K562 (cell line): ENCODE results near the gene NCF2. TPM values are rescaled to one million over a fixed set of nuclear protein-coding genes. Genes with fewer than 3 reads are reported as not detected.

Experiments
- ATAC-seq: fragments of 200-7000 bp; cut with Tn5 transposase; 3 replicates; pipeline ENCODE4 v1.9.1; 2020; ENCODE audit warnings: moderate library complexity
- BruUV-seq: library from RNA; stranded (reverse); fragments of 400-500 nt; replicated peaks from 2 replicates; lab custom pipeline; 2021; lab: Mats Ljungman, UMichigan
- CTCF ChIA-PET: fragments of 300-600 bp; formaldehyde crosslinking; extraction: SDS; loops from one replicate; lab custom pipeline; 2021; ENCODE audit warnings: low intra/inter-chr PET ratio; lab: Yijun Ruan, JAX
- POLR2A ChIA-PET: fragments of 300-600, 350-650 bp; sonication (Branson Sonifier 250); formaldehyde crosslinking; extraction: SDS; loops from one replicate; lab custom pipeline; 2021; ENCODE audit warnings: antibody characterized with exemption, inconsistent platforms; lab: Yijun Ruan, JAX
- DNase-seq, 4 experiments: peaks; one replicate each; pipeline versions ENCODE4 v3.0.0 to v3.0.0-alpha.2; 2011 to 2018; ENCODE audit warnings: low spot score in 3 of 4, mixed read lengths in 3 of 4; ENCODE audit errors: extremely low read depth in 1 of 4
- FAIRE-seq: peaks from 2 replicates; lab custom pipeline; 2011; peaks lifted over from hg19 to GRCh38; lab: Jason Lieb, UNC
- H2AFZ ChIP-seq: 2 replicates; pipeline ENCODE4 v1.6.0; 2011; ENCODE audit warnings: low read depth, low read length, control low read depth, inconsistent platforms
- H3K27ac ChIP-seq: fragments of 200-600 bp; 3 replicates; pipeline ENCODE4 v1.8.0; 2011; ENCODE audit warnings: low read depth, mild to moderate bottlenecking, control low read depth, inconsistent platforms, low read length, moderate library complexity, mixed read lengths; ENCODE audit errors: extremely low read depth
- H3K27me3 ChIP-seq, 2 experiments: fragments of 300-600 bp in 1 of 2; 2 replicates in 1 of 2; 3 replicates in 1 of 2; pipeline versions ENCODE4 v1.6.0 to v1.8.0; 2011; ENCODE audit warnings: inconsistent platforms in 2 of 2, low read length in 2 of 2, mild to moderate bottlenecking in 1 of 2, mixed read lengths in 1 of 2, moderate library complexity in 1 of 2; ENCODE audit not compliant: control insufficient read depth in 2 of 2, insufficient read depth in 2 of 2
- H3K36me3 ChIP-seq: fragments of 300-600 bp; 3 replicates; pipeline ENCODE4 v1.8.0; 2011; ENCODE audit warnings: mild to moderate bottlenecking, low read length, inconsistent platforms; ENCODE audit not compliant: control insufficient read depth, insufficient read depth
- H3K4me1 ChIP-seq, 2 experiments: fragments of 200-600 bp in 1 of 2; replicated peaks in 1 of 2; 2 replicates in 1 of 2; 3 replicates in 1 of 2; pipeline versions ENCODE4 v1.5.1 to v1.8.0; 2011; ENCODE audit warnings: inconsistent platforms in 2 of 2, low read length in 2 of 2, mild to moderate bottlenecking in 1 of 2, mixed read lengths in 1 of 2, moderate library complexity in 1 of 2; ENCODE audit not compliant: control insufficient read depth in 2 of 2, insufficient read depth in 2 of 2
- H3K4me2 ChIP-seq: 2 replicates; pipeline ENCODE4 v1.6.1; 2011; ENCODE audit warnings: low read length, control low read depth, inconsistent platforms, mixed read lengths; ENCODE audit not compliant: insufficient read depth
- H3K4me3 ChIP-seq: fragments of 200-600 bp; sonication (generic), shearing (Covaris generic); 2 replicates; pipeline ENCODE4 v1.5.1; 2016; ENCODE audit warnings: control low read depth, inconsistent platforms
- H3K79me2 ChIP-seq: fragments of 200-600 bp; 3 replicates; pipeline ENCODE4 v1.8.0; 2011; ENCODE audit warnings: low read length, inconsistent platforms; ENCODE audit not compliant: control insufficient read depth, insufficient read depth
- H3K9ac ChIP-seq, 2 experiments: 2 replicates each; pipeline versions ENCODE4 v1.6.0 to v1.6.1; 2011; ENCODE audit warnings: low read depth in 2 of 2, low read length in 2 of 2, control low read depth in 1 of 2, inconsistent platforms in 1 of 2, mild to moderate bottlenecking in 1 of 2, mixed read lengths in 1 of 2; ENCODE audit not compliant: insufficient read depth in 1 of 2
- H3K9me1 ChIP-seq: one replicate; pipeline ENCODE4 v1.6.0; 2011; ENCODE audit warnings: inconsistent platforms, mild to moderate bottlenecking, low read length, moderate library complexity; ENCODE audit not compliant: control insufficient read depth, insufficient read depth
- H3K9me3 ChIP-seq: replicated peaks from 2 replicates; pipeline ENCODE4 v1.5.1; 2011; ENCODE audit warnings: low read depth, low read length, inconsistent platforms; ENCODE audit not compliant: control insufficient read depth, insufficient read depth
- H4K20me1 ChIP-seq: replicated peaks from 2 replicates; pipeline ENCODE4 v1.6.1; 2011; ENCODE audit warnings: low read length, inconsistent platforms, mixed read lengths; ENCODE audit not compliant: control insufficient read depth, insufficient read depth
- NFIC ChIP-seq: fragments of 450-650 bp; IDR thresholded peaks from 2 replicates; pipeline ENCODE4 v1.6.1; 2017; ENCODE audit warnings: mild to moderate bottlenecking, inconsistent platforms
- ZC3H8 ChIP-seq: fragments of 450-650 bp; IDR thresholded peaks from 2 replicates; pipeline ENCODE4 v1.6.1; 2017
- WGBS: fragments of 100-300 bp; shearing (Covaris generic); methylation state at CpG from one replicate; pipeline ENCODE4 v1.1.6; 2016; ENCODE audit warnings: low coverage, mixed read lengths; ENCODE audit not compliant: insufficient coverage; ENCODE audit errors: missing lambda C conversion rate; 5-methylcytosine and 5-hydroxymethylcytosine counted together
- in situ Hi-C: fragments of 300-500 bp; cut with MboI; formaldehyde crosslinking; loops from 4 replicates; pipeline ENCODE4 v1.15.0; 2018; ENCODE audit warnings: inconsistent platforms, mixed read lengths
- intact Hi-C: fragments of 100-400 bp; cut with micrococcal nuclease; formaldehyde crosslinking; loops from 2 replicates; pipeline ENCODE4 v1.14.2; 2022
- polyA plus RNA-seq, 8 experiments: library from polyadenylated mRNA; depleted of rRNA in 4 of 8; stranded (reverse) in 5 of 8; unstranded in 3 of 8; fragments of >200 nt; fragmentation: Nextera tagmentation in 2 of 8; fragmentation: Illumina TruSeq in 1 of 8; extraction: Ambion mirVana in 2 of 8; extraction: Trizol in 1 of 8; gene quantifications; 2 replicates each; pipeline versions ENCODE4 v1.2.1 to v1.2.3, GENCODE V29; 2011 to 2014; ENCODE audit warnings: inconsistent platforms in 1 of 8, missing spikeins in 1 of 8
- total RNA-seq, 7 experiments: library from RNA; depleted of rRNA in 6 of 7; stranded (reverse); fragments of >200 nt in 6 of 7; fragmentation: Illumina TruSeq in 2 of 7; extraction: Trizol in 2 of 7; gene quantifications; 2 replicates each; pipeline versions ENCODE4 v1.2.1 to v1.2.3, GENCODE V29; 2011 to 2021; ENCODE audit warnings: low replicate concordance in 1 of 7
- TF ChIP-seq, protein P1 (sequence below): fragments of 200-800 bp; sonication (Bioruptor generic); IDR thresholded peaks from 2 replicates; pipeline ENCODE4 v1.6.1; 2017; ENCODE audit warnings: missing genetic modification characterization, missing compliant biosample characterization

Gene NCF2
- total and polyA plus RNA-seq, 9 of the 15 experiments (the other 6 are each of a cell fraction or from before 2014, with no cell fraction given) = 0.07 to 0.54 (median 0.16) TPM; not detected in 3

DNA sequence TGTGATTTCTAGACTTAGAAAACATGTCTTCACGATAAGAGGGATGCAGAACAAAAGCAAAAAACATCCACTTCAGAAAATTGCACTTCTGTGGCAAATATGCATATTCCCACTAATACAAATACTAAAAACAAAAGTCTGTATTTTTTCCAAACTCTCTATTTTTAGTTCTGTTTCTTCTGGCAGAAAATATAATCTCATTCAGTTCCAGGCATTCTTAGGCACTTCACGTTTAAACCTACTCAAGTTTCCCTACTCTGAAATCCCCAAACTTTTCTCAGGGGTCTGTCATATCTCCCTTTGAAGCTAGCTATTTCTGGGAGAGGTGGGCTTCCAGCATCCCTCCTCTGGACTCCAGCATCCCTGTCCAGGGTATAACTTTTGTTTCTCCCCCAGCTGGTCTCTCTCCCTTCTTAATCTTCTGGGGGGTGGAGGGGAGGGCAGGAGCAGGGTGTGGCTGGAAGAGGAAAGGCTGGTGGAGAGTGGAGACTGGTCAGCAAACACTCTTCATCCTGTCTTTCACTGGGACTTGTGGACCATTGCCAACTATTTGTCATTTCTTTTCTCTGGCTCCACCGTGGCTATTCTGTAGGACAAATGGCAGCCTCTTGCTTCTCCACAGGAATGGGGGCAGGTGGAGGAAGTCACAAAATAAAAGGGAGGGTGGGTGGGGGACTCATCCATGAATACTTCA, 19.6 kb upstream of the NCF2 start:
- no TSS peak for BruUV-seq
- FAIRE-seq (no peak), DNase-seq (no peak), ATAC-seq (no peak)
- Histone ChIP-seq H3K36me3 (no peaks in the 10 kb centered on the region), H3K4me3 (no peak overlapping the region), H4K20me1 (no peaks in the 10 kb centered on the region), H3K9me1 (no peaks in the 10 kb centered on the region), H3K27me3 (peaks cover 4 to 17% of the 10 kb centered on the region in 2 experiments; a peak in 4 of 5 replicates), H2AFZ (no peak overlapping the region), H3K9me3 (no peaks in the 10 kb centered on the region), H3K4me1 (no peaks in the 10 kb centered on the region), H3K9ac (no peak overlapping the region), H3K4me2 (no peak overlapping the region), H3K79me2 (no peaks in the 10 kb centered on the region), H3K27ac (no peak overlapping the region)
- CTCF ChIA-PET = interaction anchor here (0.6 to 1.1 kb wide), 2 partner anchors 126 to 306 kb away, joined by 4 to 5 read pairs; no protein-coding TSS in a partner anchor
- in situ Hi-C loops (loop anchor here (25.0 kb wide), 1 partner anchor 648 kb away; the partner anchor contains the start of gene SHCBP1L), intact Hi-C loops (loop anchor here (1.0 to 5.0 kb wide), 2 partner anchors 75 to 138 kb away; partner anchors contain the start of gene SMG7)
- 2% methylated on average over 3 of the region's 3 CpGs for WGBS
- 0 out of 2 replicates have a peak, but pooled peaks have one; percentile 17 for TF ChIP-seq NFIC
- TF ChIP-seq, protein P1, sequence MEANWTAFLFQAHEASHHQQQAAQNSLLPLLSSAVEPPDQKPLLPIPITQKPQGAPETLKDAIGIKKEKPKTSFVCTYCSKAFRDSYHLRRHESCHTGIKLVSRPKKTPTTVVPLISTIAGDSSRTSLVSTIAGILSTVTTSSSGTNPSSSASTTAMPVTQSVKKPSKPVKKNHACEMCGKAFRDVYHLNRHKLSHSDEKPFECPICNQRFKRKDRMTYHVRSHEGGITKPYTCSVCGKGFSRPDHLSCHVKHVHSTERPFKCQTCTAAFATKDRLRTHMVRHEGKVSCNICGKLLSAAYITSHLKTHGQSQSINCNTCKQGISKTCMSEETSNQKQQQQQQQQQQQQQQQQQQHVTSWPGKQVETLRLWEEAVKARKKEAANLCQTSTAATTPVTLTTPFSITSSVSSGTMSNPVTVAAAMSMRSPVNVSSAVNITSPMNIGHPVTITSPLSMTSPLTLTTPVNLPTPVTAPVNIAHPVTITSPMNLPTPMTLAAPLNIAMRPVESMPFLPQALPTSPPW = 0 out of 2 replicates have a peak, but pooled peaks have one; percentile 5
- TF ChIP-seq ZC3H8 = no peak
- POLR2A ChIA-PET = interaction anchor here (1.0 kb wide), 1 partner anchor 11 kb away, joined by 3 read pairs; no protein-coding TSS in a partner anchor
